ENCODE results near the gene STPG4. TPM values are rescaled to one million over a fixed set of nuclear protein-coding genes. Genes with fewer than 3 reads are reported as not detected.
A peak's percentile ranks its signal among the peaks of the same experiment; 100 is the strongest.

The STPG4 gene
- total RNA-seq, 4 donors from 2014 or later: 0.30 to 2.6 (median 1.4) TPM; not detected in 1

GRCh38 chr2:47076586-47077441 is 78.3 kb downstream of the STPG4 start:
- TF ChIP-seq, protein P1, sequence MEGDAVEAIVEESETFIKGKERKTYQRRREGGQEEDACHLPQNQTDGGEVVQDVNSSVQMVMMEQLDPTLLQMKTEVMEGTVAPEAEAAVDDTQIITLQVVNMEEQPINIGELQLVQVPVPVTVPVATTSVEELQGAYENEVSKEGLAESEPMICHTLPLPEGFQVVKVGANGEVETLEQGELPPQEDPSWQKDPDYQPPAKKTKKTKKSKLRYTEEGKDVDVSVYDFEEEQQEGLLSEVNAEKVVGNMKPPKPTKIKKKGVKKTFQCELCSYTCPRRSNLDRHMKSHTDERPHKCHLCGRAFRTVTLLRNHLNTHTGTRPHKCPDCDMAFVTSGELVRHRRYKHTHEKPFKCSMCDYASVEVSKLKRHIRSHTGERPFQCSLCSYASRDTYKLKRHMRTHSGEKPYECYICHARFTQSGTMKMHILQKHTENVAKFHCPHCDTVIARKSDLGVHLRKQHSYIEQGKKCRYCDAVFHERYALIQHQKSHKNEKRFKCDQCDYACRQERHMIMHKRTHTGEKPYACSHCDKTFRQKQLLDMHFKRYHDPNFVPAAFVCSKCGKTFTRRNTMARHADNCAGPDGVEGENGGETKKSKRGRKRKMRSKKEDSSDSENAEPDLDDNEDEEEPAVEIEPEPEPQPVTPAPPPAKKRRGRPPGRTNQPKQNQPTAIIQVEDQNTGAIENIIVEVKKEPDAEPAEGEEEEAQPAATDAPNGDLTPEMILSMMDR (IDR thresholded peaks at IDR 0.05): peak in 2 of 5 experiments; percentile 10 to 23
- TF ChIP-seq POLR2A (IDR thresholded peaks at IDR 0.05) (no peak), EP300 (IDR thresholded peaks at IDR 0.05) (no peak)
- Histone ChIP-seq H3K27me3 (no peaks in the 10 kb centered on the region), H3K4me3 (no peak overlapping the region), H3K4me1 (peaks cover 8 to 93% (median 80%) of the 10 kb centered on the region in 4 donors), H3K9me3 (no peaks in the 10 kb centered on the region), H3K27ac (peak overlapping the region; percentile 56 to 96 (median 82)), H3K36me3 (peaks cover 0 to 7% (median 0%) of the 10 kb centered on the region in 3 donors)
- 28 to 33% methylated on average over 11 to 12 of the region's 12 CpGs for WGBS, 2 donors
- peak in 1 of 2 donors; percentile 50 for DNase-seq (ENCODE audit: low spot score in 2 of 2)

DNA sequence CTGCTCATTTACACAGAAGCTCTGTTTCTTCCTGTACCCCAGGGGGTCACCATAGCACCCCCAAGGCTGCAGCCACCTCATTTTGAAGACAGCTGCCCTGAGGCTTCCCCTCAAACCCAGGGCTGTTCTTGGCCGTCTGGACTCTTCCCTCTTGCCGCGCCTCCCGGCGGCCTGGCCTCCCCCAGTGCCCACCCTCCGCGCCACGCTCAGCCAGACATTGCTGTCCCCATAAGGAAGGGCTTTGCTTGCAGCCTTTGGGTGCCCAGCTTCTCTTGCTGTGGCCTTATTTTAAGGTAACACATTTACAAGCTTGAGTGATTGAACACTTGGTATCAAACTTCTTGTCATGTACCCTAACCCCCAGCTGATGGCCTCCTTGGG is 79.0 kb downstream of the STPG4 start:
- H3K27me3 ChIP-seq: no peaks in the 10 kb centered on the region
- 76 to 83% methylated on average over 8 of the region's 8 CpGs for WGBS, 2 donors
- no peak overlapping the region for H3K4me3 ChIP-seq
- H3K27ac ChIP-seq: peak overlapping the region; percentile 56 to 96 (median 82)
- no peaks in the 10 kb centered on the region for H3K9me3 ChIP-seq
- H3K4me1 ChIP-seq: peaks cover 15 to 100% (median 87%) of the 10 kb centered on the region in 4 donors
- no peak for DNase-seq (ENCODE audit: low spot score in 2 of 2)
- peaks cover 0 to 7% (median 0%) of the 10 kb centered on the region in 3 donors for H3K36me3 ChIP-seq
- TF ChIP-seq POLR2A (IDR thresholded peaks at IDR 0.05) (no peak), EP300 (IDR thresholded peaks at IDR 0.05) (no peak)
- TF ChIP-seq, protein P1 (IDR thresholded peaks at IDR 0.05): no peak

DNA sequence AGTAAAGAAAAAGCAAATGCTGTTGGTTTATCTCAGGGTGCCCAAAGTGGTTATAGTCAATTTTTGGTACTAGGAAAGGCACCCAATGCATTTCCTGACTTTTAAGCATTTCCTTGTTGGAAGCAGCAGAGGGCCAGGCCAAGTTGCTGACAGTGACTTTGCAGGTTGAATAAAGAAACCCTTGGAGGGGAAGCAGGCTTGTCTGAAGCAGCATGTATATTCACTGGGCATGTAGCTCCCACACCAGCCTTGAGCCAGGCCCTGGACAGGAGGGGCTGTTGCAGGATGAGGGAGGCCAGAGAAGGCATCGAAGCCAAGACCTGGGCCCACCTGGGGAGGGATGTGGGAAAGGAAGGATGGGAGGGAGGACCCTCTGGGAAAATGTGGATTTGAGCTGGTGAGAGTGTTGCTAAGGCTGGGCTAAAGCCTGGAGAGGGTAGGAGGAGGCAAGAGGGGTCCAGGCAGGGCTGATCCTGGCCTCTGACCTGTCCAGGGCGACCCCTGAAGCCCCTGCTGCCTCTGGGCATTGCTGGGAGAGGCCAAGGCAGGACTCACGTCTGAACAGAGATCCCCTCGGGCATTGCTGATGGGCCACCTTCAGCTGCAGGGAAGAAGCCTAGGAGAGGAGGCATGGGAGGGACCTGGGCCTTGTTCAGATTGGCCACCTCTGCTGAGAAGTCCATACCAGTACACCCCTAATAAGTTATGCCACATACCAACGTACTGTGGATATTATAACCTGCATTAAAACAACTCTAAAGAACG is 79.6 kb downstream of the STPG4 start:
- no peak for DNase-seq (ENCODE audit: low spot score in 2 of 2)
- Histone ChIP-seq H3K27ac (peak overlapping the region; percentile 56 to 96 (median 84)), H3K36me3 (peaks cover 0 to 7% (median 0%) of the 10 kb centered on the region in 3 donors), H3K27me3 (no peaks in the 10 kb centered on the region), H3K4me1 (peaks cover 15 to 100% (median 90%) of the 10 kb centered on the region in 4 donors), H3K4me3 (no peak overlapping the region), H3K9me3 (no peaks in the 10 kb centered on the region)
- 49 to 69% methylated on average over 6 of the region's 6 CpGs for WGBS, 2 donors
- no peak for TF ChIP-seq EP300 (IDR thresholded peaks at IDR 0.05)
- TF ChIP-seq POLR2A (IDR thresholded peaks at IDR 0.05): no peak
- TF ChIP-seq, protein P1 (IDR thresholded peaks at IDR 0.05): no peak

DNA sequence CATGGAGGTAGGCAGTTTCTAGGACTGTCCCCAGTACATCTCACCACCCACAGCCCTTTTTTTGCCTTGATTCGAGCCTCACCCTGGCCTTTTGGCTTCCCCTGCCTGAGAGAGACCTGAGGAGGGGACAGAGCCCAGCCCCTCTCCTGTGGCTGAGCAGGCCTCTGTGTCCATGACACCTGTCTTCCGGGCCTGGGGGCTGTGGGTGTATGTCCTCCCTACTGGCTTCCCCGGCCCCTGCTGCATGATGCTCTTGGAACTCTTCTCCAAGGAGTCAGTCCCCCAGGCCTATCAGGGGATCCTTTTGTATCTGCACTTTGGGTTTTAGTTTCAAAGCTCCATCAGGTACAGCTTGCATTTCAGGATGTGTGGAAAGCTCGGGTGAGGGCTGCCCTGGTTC is 80.4 kb downstream of the STPG4 start:
- no peaks in the 10 kb centered on the region for H3K9me3 ChIP-seq
- H3K36me3 ChIP-seq: peaks cover 0 to 7% (median 0%) of the 10 kb centered on the region in 3 donors
- H3K27ac ChIP-seq: peak overlapping the region; percentile 78 to 96 (median 86)
- TF ChIP-seq EP300 (IDR thresholded peaks at IDR 0.05): no peak
- 91 to 97% methylated on average over 4 of the region's 4 CpGs for WGBS, 2 donors
- no peak overlapping the region for H3K4me3 ChIP-seq
- H3K27me3 ChIP-seq: no peaks in the 10 kb centered on the region
- peaks cover 15 to 100% (median 90%) of the 10 kb centered on the region in 4 donors for H3K4me1 ChIP-seq
- DNase-seq (ENCODE audit: low spot score in 2 of 2): no peak

GRCh38 chr2:47073641-47074040 is 81.5 kb downstream of the STPG4 start:
- no peaks in the 10 kb centered on the region for H3K27me3 ChIP-seq
- no peak overlapping the region for H3K4me3 ChIP-seq
- DNase-seq (ENCODE audit: low spot score in 2 of 2): no peak
- no peak for TF ChIP-seq POLR2A (IDR thresholded peaks at IDR 0.05)
- peak in 1 of 2 donors; percentile 13 for TF ChIP-seq EP300 (IDR thresholded peaks at IDR 0.05)
- WGBS, 2 donors: 59 to 61% methylated on average over 7 to 11 of the region's 16 CpGs
- peaks cover 15 to 100% (median 90%) of the 10 kb centered on the region in 4 donors for H3K4me1 ChIP-seq
- H3K9me3 ChIP-seq: no peaks in the 10 kb centered on the region
- peak overlapping the region; percentile 78 to 96 (median 86) for H3K27ac ChIP-seq
- peaks cover 0 to 7% (median 0%) of the 10 kb centered on the region in 3 donors for H3K36me3 ChIP-seq

All from tibial nerve (tissue), 4 donors.